ENCODE measurements around the gene DENND6B. TPM values are rescaled to one million over a fixed set of nuclear protein-coding genes. Genes with fewer than 3 reads are reported as not detected.

The DENND6B gene
- polyA plus RNA-seq, 3 donors = 2.0 to 4.0 (median 2.5) TPM

DNA sequence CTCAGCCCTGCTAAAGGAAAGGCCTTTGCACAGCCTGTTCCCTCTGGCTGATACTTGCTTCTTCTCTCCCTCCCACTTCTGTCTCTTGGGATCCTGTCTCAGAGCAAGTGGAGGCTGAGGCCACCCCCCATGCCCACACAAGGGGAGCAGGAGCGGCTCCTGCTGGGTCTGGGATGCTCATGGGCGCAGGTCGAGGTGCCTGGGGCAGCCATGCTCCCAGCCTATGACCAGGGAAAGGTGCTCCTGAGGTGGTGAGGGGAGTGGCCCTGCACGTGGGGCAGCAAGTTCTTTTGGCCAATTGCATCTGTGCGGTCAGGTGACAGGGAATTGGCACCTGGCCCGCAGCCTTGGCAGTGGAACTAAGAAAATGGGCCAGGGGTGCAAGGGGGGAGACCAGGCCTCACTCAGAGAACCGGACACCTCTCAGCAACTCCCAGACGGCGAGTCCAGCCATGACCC lies 58.1 kb downstream of the DENND6B start:
- WGBS, 3 donors = 21 to 43% (median 42%) methylated on average over 9 of the region's 9 CpGs
- H3K27ac ChIP-seq (ENCODE audit: low read depth, low read length) = no peak overlapping the region

DNA sequence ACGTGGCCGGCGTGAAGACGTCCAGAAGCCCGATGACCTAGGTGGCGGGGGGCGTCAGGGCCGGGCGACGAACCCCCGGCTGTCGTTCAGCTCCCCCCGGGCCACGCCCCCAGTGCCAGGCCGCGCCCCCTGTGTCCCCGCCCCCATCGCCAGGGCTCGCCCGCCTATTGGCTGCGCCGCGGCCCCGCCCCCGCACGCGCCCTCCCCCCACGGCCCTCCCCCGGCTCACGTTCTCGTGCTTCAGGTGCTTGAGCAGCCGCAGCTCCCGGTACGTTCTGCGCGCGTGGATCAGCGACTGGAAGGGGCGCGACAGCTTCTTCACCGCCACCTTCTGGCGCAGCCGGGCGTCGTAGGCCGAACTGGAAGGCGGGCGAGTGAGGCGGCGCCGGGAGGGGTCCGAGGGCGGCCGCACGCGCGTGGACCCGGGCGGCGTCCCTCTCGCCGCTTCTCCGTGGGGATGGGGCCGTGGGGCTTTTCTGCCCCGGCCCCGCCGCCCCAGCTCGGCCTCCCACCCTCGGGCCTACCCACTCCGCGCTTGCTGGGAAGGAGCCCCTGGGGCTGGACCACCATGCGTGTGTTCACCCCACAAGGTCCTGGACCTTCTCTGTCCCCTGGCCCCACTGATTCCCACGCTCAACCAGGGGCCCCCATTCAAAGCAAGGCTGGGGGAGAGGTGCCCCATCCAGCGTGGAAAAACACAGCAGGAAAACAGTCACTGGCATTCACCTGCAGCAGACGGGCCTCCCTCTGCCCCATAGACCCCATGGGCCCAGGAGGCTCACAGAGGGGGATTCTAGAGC lies 59.0 kb downstream of the DENND6B start:
- WGBS, 3 donors = 11 to 33% (median 22%) methylated on average over 52 to 75 of the region's 75 CpGs
- H3K27ac ChIP-seq (ENCODE audit: low read depth, low read length) = no peak overlapping the region

DNA sequence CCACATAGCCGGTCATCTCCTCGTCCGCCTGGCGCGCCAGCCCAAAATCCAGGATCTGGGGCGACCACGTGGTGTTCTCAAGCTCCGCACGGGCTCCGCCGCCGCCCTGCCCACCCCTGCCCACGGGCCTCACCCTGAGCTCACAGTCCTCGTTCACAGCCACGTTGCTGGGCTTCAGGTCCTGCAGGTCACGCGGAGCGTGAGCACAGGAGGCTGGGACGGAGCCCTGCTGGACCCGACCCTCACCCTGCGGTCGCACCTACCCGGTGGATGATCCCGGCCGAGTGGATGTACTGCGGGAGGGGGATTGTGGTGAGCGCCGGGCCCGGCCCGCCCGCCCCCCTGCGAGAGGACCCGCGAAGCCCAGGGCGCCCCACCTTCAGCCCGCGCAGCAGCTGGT lies 59.8 kb downstream of the DENND6B start:
- 55 to 73% (median 71%) methylated on average over 35 to 37 of the region's 37 CpGs for WGBS, 3 donors
- no peak overlapping the region for H3K27ac ChIP-seq (ENCODE audit: low read depth, low read length)

DNA sequence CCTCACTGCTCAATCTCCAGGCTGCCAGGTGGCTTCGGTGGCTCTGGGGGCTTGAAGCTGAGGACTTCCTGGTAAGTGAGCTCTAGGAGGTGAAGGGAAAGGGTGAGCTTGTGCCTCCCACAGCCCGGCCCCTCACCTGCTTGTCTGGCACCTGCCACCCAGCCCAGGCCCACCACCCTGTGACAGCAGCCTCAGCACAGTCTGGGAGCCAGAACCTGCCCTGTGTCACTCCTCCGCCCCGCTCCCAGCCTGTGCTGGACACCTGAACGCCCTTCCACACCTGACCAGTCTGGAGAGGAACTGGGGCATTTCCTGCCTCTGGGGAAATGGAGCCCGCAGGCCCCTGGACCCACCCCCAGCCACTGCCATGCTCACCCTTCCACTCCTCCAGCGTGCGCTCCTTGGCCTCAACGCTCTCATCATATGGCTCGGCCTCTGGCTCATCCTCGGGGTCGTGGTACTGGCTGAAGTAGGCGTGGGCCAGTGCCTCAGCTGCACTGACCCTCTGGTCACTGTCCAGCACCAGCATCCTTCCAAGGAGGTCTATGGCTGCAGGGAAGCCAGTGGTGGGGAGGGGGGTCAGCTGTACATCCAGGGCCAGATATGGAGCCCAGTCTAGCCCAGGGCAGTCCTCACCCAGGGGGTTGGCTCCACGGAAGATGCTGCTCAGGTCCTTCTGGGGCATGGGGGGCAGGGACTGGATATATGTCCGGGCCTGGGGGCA lies 61.7 kb downstream of the DENND6B start:
- WGBS, 3 donors = 85 to 87% (median 86%) methylated on average over 15 of the region's 15 CpGs
- H3K27ac ChIP-seq (ENCODE audit: low read depth, low read length) = no peak overlapping the region

DNA sequence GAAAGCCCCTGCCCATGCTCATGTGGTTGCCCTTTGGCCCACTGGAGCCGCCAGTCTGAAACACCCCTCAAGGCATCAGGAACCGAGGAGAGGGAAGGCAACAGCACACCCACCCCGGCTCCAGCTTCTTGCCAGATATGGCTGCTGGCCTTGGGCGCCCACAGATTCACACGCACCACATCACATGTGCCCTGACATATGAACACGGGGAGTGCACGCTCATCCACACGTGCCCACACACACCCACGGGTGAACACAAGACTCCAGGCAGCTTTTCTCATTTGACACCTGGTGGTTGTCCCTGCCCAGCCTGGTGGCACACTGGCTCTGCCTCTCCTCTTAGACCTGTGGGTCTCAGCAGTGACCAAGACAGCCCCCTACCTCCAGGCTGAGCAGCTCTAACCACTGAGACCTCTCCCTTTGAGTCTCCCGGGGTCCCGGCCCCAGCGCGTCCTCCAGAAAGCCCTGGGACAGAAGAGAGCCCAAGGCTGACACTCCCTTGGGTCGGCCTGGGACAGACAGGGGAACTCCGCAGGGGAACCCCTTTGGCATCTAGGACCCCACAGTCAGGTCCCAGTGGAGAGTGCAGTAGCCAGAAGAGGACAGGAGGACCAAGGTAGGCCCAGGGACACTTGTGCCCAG lies 62.6 kb downstream of the DENND6B start:
- no peak overlapping the region for H3K27ac ChIP-seq (ENCODE audit: low read depth, low read length)
- 83 to 92% (median 90%) methylated on average over 15 of the region's 15 CpGs for WGBS, 3 donors

DNA sequence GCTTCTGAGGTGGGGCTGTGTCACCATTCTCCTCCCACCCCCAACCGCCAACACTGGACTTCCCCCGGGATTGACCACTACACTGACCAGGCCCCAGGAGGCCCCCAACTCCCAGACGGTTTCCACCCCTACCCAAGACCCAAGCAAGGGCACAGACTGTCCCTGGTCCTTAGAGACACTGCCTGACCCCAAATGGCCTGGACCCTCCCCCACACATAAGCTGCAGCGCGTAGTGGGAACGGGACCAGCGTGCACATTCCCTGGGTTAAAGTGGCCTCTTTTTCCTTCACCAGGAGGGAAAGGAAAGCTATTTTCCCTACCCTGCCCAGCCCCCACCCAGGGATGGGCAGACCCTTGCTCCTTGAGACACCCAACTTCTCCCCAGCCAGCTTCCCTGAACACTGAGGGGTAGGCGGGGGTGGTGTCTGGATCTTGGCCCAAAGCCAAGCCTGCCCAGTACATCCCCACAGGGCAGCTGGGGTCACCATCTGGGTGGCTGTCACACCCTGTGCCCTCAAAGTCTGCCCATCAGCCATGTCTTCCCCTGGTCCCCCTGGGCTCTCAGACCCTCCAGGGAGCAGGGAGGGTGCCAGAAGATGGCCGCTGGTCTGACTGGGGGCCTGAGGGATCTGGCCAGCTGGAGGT lies 63.7 kb downstream of the DENND6B start:
- H3K27ac ChIP-seq (ENCODE audit: low read depth, low read length) = no peak overlapping the region
- 51 to 63% (median 61%) methylated on average over 9 of the region's 9 CpGs for WGBS, 3 donors

DNA sequence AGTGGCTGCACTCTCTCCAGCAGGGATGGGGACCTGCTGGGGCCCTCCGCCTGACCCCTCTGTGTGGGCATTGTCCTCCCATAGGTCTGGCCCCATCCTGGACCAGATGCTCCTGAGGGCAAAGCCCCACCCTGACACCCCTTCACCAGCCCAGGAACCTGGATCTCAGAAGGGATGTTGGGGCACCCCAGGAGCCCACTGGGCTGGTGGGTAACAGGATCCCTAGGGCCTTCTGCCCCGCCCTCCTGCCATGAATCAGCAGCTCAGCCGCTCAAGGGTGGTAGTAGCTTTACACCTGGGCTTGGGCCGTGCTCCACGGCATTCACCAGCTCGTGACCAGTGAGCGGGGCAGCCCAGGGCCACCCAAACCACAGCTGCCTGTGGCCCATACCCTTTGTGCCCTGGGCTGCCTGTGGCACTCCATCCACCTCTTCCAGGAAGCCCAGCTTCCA lies 64.3 kb downstream of the DENND6B start:
- WGBS, 3 donors = 47 to 53% (median 50%) methylated on average over 7 of the region's 7 CpGs
- H3K27ac ChIP-seq (ENCODE audit: low read depth, low read length) = no peak overlapping the region

DNA sequence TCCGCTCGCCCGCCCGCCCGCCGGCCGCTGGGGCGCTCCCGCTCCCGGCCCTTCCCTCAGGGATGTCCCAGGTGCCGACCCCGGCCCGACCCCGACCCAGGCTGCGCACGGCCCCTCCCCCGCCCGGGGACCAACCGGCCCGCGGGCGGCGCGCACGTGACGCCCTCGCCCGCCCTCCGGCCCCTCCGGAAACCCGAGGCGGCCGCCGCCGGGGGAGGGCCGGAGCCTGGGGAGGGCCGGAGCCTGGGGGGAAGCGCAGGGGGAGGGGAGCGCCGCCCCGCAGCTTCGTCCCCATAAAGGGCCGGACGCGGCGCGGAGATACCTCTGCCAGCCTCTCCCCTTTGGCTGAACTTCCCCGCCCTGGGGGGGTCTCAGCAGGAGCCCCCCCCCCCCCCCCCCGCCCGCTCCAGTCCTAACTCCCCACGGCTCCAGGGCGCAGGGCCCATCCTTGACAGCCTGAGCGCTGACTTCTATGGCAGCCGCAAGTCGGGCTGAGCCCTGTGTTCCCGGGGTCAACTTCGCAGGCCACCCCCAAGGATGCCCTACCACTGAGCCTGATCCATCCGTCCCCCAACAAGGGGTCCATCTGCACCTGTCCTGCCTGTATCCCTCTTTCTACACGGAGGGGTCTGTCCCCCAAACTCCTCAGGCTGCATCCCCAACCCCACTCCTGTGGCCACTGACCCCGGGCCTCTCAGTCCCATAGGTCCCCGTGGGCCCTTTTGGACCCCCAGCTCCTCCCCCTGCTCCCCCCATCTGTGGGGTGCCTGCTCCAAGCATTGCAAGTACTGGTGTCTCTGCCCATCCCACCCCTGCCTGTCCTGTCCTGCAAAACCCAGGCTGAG lies 65.0 kb downstream of the DENND6B start, which contains the start of gene MAPK12:
Gene MAPK12 (minus strand): TSS at position 69 of the 845 bp plus-strand sequence. CDS start 174 bp downstream, outside the sequence.
- 2 to 6% (median 5%) methylated on average over 30 to 58 of the region's 61 CpGs for WGBS, 3 donors
- no peak within 1 kb of the TSS for H3K27ac ChIP-seq (ENCODE audit: low read depth, low read length)

DNA sequence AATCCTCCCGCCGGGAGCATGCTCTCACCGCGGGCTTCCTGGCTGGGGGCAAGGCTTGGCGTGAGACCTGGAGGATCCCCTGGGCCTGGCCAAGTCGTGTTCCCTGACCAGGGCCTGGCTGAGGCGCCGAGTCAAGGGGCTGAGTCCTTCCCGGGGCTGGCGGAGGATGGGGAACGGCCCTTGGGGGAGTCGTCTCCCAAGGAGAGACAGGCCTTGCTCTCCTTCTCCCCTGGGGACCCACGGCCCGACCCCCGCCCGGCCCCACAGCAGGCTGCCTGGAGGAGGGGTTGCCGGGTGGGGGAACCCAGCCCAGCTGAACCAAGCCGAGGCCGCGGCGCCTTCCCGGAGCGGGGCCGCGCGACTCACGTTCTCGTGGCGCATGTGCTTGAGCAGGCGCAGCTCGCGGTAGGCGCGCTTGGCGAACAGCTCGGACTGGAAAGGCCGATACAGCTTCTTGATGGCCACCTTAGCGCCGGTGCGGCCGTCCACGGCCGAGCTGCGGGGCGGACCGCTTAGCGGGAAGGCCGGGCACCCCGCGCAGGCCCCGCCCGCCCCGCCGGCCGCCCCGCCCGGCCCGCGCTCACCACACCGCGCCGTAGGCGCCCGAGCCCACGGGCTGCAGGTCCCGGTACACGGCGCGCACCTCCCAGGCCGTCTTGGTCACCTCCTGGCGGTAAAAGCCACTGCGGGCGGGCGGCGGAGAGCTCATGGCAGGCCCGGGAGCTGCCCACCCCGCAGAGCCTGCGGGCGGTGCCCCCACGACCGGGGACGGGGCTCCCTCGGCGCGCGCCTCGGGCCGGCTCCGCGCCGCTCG lies 65.8 kb downstream of the DENND6B start:
- 1% methylated on average over 46 to 91 of the region's 92 CpGs for WGBS, 3 donors
- H3K27ac ChIP-seq (ENCODE audit: low read depth, low read length) = no peak overlapping the region

DNA sequence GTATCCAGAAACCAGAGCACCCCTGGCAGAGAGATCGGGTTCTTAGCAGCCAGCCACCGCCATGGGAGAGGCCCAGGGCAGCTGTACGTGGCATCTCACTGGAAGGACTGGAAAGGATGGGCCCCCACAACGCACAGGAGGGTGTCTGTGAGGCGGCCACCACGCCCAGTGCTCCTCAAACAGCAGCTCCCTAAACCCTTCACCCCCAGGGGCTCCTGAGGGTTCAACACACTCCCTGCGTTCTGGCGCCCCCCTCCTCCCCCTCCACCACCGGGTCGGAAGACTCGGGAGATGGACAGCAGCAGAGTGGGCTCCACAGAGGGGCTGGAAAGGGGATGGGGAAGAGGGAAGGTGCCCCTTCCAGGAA lies 66.4 kb downstream of the DENND6B start:
- H3K27ac ChIP-seq (ENCODE audit: low read depth, low read length) = no peak overlapping the region
- WGBS, 3 donors = 37 to 38% (median 37%) methylated on average over 5 to 11 of the region's 11 CpGs

DNA sequence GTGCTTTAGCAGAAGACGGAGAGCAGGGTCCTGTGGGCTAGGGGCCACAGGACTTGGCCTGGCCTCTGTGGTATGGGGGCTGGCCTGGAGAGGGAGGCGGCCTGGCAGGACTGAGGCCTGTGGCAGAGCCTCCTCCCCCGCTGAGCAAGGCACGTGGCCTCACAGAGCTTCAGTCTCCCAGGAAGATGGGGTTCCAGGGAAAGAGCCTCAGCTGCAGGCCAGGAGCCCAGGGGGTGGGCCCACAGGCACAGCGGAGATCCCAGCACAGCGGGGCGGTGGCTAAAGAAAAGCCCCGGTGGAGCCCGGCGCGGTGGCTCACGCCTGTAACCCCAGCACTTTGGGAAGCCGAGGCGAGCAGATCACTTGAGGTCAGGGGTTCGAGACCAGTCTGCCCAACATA lies 67.5 kb downstream of the DENND6B start:
- H3K27ac ChIP-seq (ENCODE audit: low read depth, low read length) = no peak overlapping the region
- 83 to 91% (median 88%) methylated on average over 14 to 15 of the region's 15 CpGs for WGBS, 3 donors

Other genes starting within 250 kb of the DENND6B start
- under 1 TPM in 2 of 3 donors, not detected in 1; 0.08 to 0.16 TPM for gene MLC1, start 241.6 kb downstream of the DENND6B start, polyA plus RNA-seq
- gene MOV10L1, start 237.0 kb downstream of the DENND6B start, polyA plus RNA-seq = under 1 TPM; 0.31 to 0.92 (median 0.79) TPM
- under 1 TPM; 0.34 to 0.46 (median 0.36) TPM for gene PANX2, start 156.3 kb downstream of the DENND6B start, polyA plus RNA-seq
- 10 to 100 TPM; 25.8 to 79.1 (median 38.9) TPM for gene TRABD, start 141.1 kb downstream of the DENND6B start, polyA plus RNA-seq
- gene SELENOO, start 126.0 kb downstream of the DENND6B start, polyA plus RNA-seq = 10 to 100 TPM; 21.3 to 22.3 (median 21.4) TPM
- gene TUBGCP6, start 82.0 kb downstream of the DENND6B start, polyA plus RNA-seq = 10 to 100 TPM; 30.9 to 33.9 (median 32.4) TPM
- gene HDAC10, start 75.7 kb downstream of the DENND6B start, polyA plus RNA-seq = 10 to 100 TPM; 23.7 to 30.9 (median 24.0) TPM
- gene MAPK12, start 65.3 kb downstream of the DENND6B start, polyA plus RNA-seq = 10 to 100 TPM in 2 of 3 donors, 1 to 10 TPM in 1; 4.7 to 17.6 (median 15.7) TPM
- 10 to 100 TPM in 2 of 3 donors, 1 to 10 TPM in 1; 7.9 to 47.1 (median 46.4) TPM for gene MAPK11, start 56.6 kb downstream of the DENND6B start, polyA plus RNA-seq
- 10 to 100 TPM; 41.6 to 80.4 (median 67.8) TPM for gene PLXNB2, start 19.4 kb downstream of the DENND6B start, polyA plus RNA-seq
- gene PPP6R2, start 16.3 kb upstream of the DENND6B start, polyA plus RNA-seq = 10 to 100 TPM; 25.1 to 41.1 (median 36.9) TPM
- 10 to 100 TPM; 36.5 to 41.9 (median 41.8) TPM for gene SBF1, start 148.0 kb upstream of the DENND6B start, polyA plus RNA-seq
- gene ADM2, start 154.5 kb upstream of the DENND6B start, polyA plus RNA-seq = 1 to 10 TPM in 1 of 3 donors, under 1 TPM in 1, not detected in 1; 0.31 to 6.1 TPM
- under 1 TPM in 1 of 3 donors, not detected in 2; 0.38 TPM for gene MIOX, start 159.8 kb upstream of the DENND6B start, polyA plus RNA-seq
- 10 to 100 TPM; 49.6 to 95.8 (median 64.7) TPM for gene LMF2, start 180.7 kb upstream of the DENND6B start, polyA plus RNA-seq
- 10 to 100 TPM; 23.6 to 35.0 (median 31.3) TPM for gene NCAPH2, start 181.2 kb upstream of the DENND6B start, polyA plus RNA-seq
- 1 to 10 TPM; 2.2 to 8.8 (median 2.3) TPM for gene SCO2, start 198.6 kb upstream of the DENND6B start, polyA plus RNA-seq
- 100 to 1,000 TPM in 1 of 3 donors, 10 to 100 TPM in 2; 49.1 to 162 (median 75.1) TPM for gene TYMP, start 203.0 kb upstream of the DENND6B start, polyA plus RNA-seq
- gene KLHDC7B, start 218.9 kb upstream of the DENND6B start, polyA plus RNA-seq = under 1 TPM; 0.11 to 0.23 (median 0.21) TPM
- gene SYCE3, start 235.9 kb upstream of the DENND6B start, polyA plus RNA-seq = not detected

Data from adipose tissue (tissue), 3 donors.